Prostate gland (tissue), 2 donors: Measurements from ENCODE around the gene APOL3.

Source experiments
- CTCF ChIP-seq, 4 experiments: fragments of 200-600 bp in 2 of 4; fragments of 450-650 bp in 2 of 4; sonication (generic) in 2 of 4; IDR thresholded peaks; 1 replicate in 3 of 4; 2 replicates in 1 of 4; pipeline ENCODE4 v1.5.1; 2016 to 2019; ENCODE audit warnings: antibody characterized with exemption in 4 of 4, mild to moderate bottlenecking in 2 of 4, moderate library complexity in 2 of 4
- POLR2A ChIP-seq: fragments of 450-650 bp; IDR thresholded peaks from one replicate; pipeline ENCODE4 v1.6.1; 2016; ENCODE audit warnings: antibody characterized with exemption, mild to moderate bottlenecking
- POLR2AphosphoS5 ChIP-seq: sonication (generic); formaldehyde crosslinking; IDR thresholded peaks from one replicate; pipeline ENCODE4 v1.6.1; 2017; ENCODE audit warnings: antibody characterized with exemption

- no peak for TF ChIP-seq POLR2A
- TF ChIP-seq CTCF (IDR thresholded peaks at IDR 0.05), result no peak
- no peak for TF ChIP-seq POLR2AphosphoS5
Observed at GRCh38 chr22:36193171-36193570, 32.6 kb upstream of the APOL3 start.
